Astrocyte (in vitro differentiated cells and primary cell): ENCODE data around the gene SMC3. TPM values are rescaled to one million over a fixed set of nuclear protein-coding genes. Genes with fewer than 3 reads are reported as not detected.
"Not testable (repeated sequence)": the region's sequence is repeated elsewhere in the genome, so short reads cannot be mapped to it uniquely, and the experiment has no call there.

Experiments used
- DNase-seq: peaks from one replicate; pipeline ENCODE4 v3.0.0-alpha.2; 2010; ENCODE audit warnings: low read depth
- FAIRE-seq: peaks from 2 replicates; lab custom pipeline; 2011; peaks lifted over from hg19 to GRCh38; lab: Jason Lieb, UNC
- H2AFZ ChIP-seq: 2 replicates; pipeline ENCODE4 v1.6.0; 2012; ENCODE audit warnings: low read depth, low read length, inconsistent platforms
- H3K27ac ChIP-seq: 2 replicates; pipeline ENCODE4 v1.5.1; 2011; ENCODE audit warnings: low read depth, low read length, inconsistent platforms
- H3K27me3 ChIP-seq: 2 replicates; pipeline ENCODE4 v1.6.0; 2011; ENCODE audit warnings: low read length, inconsistent platforms; ENCODE audit not compliant: insufficient read depth
- H3K36me3 ChIP-seq: 2 replicates; pipeline ENCODE4 v1.5.1; 2011; ENCODE audit warnings: low read length, inconsistent platforms; ENCODE audit not compliant: insufficient read depth
- H3K4me1 ChIP-seq: 2 replicates; pipeline ENCODE4 v1.5.1; 2011; ENCODE audit warnings: low read length, inconsistent platforms; ENCODE audit not compliant: insufficient read depth
- H3K4me2 ChIP-seq: 2 replicates; pipeline ENCODE4 v1.6.0; 2012; ENCODE audit warnings: low read length, inconsistent platforms
- H3K4me3 ChIP-seq: 2 replicates; pipeline ENCODE4 v1.5.1; 2011; ENCODE audit warnings: low read depth, mild to moderate bottlenecking, low read length, inconsistent platforms; ENCODE audit not compliant: insufficient read depth
- H3K79me2 ChIP-seq: 2 replicates; pipeline ENCODE4 v1.6.0; 2012; ENCODE audit warnings: mild to moderate bottlenecking, low read length, inconsistent platforms; ENCODE audit not compliant: insufficient read depth
- H3K9ac ChIP-seq: 2 replicates; pipeline ENCODE4 v1.6.0; 2012; ENCODE audit warnings: mild to moderate bottlenecking, low read length, inconsistent platforms
- H3K9me3 ChIP-seq: 2 replicates; pipeline ENCODE4 v1.5.1; 2012; ENCODE audit warnings: low read depth, mild to moderate bottlenecking, low read length, inconsistent platforms; ENCODE audit not compliant: insufficient read depth
- H4K20me1 ChIP-seq: 2 replicates; pipeline ENCODE4 v1.6.0; 2012; ENCODE audit warnings: low read length, inconsistent platforms; ENCODE audit not compliant: insufficient read depth
- H3K27ac Mint-ChIP-seq: one replicate; pipeline ENCODE4 v1.8.0; 2021; ENCODE audit warnings: mild to moderate bottlenecking, mixed read lengths; ENCODE audit not compliant: unreplicated experiment
- H3K27me3 Mint-ChIP-seq: one replicate; pipeline ENCODE4 v1.8.0; 2021; ENCODE audit warnings: low read depth, mixed read lengths; ENCODE audit not compliant: unreplicated experiment
- H3K36me3 Mint-ChIP-seq: one replicate; pipeline ENCODE4 v1.8.0; 2021; ENCODE audit warnings: low read depth, mixed read lengths; ENCODE audit not compliant: unreplicated experiment
- H3K4me1 Mint-ChIP-seq: one replicate; pipeline ENCODE4 v1.8.0; 2021; ENCODE audit warnings: low read depth, mixed read lengths; ENCODE audit not compliant: unreplicated experiment
- H3K4me3 Mint-ChIP-seq: one replicate; pipeline ENCODE4 v1.8.0; 2021; ENCODE audit warnings: mild to moderate bottlenecking, moderate library complexity, mixed read lengths; ENCODE audit not compliant: unreplicated experiment
- H3K9me3 Mint-ChIP-seq: one replicate; pipeline ENCODE4 v1.8.0; 2021; ENCODE audit warnings: mild to moderate bottlenecking, mixed read lengths; ENCODE audit not compliant: unreplicated experiment
- EZH2 ChIP-seq: IDR thresholded peaks from 2 replicates; pipeline ENCODE4 v1.6.1; 2012; ENCODE audit warnings: mild to moderate bottlenecking, low read length, inconsistent platforms; ENCODE audit not compliant: insufficient read depth
- total RNA-seq: library from RNA; stranded (reverse); gene quantifications from 2 replicates; pipeline ENCODE4 v1.2.1, GENCODE V29; 2021
- TF ChIP-seq, protein P1 (sequence below): IDR thresholded peaks from 2 replicates; pipeline ENCODE4 v1.5.1; 2011; ENCODE audit warnings: low read depth, mild to moderate bottlenecking, inconsistent platforms, low read length, moderate library complexity; ENCODE audit not compliant: insufficient read depth

The SMC3 gene
- total RNA-seq, 1 donor from 2014 or later: 27.2 TPM

DNA sequence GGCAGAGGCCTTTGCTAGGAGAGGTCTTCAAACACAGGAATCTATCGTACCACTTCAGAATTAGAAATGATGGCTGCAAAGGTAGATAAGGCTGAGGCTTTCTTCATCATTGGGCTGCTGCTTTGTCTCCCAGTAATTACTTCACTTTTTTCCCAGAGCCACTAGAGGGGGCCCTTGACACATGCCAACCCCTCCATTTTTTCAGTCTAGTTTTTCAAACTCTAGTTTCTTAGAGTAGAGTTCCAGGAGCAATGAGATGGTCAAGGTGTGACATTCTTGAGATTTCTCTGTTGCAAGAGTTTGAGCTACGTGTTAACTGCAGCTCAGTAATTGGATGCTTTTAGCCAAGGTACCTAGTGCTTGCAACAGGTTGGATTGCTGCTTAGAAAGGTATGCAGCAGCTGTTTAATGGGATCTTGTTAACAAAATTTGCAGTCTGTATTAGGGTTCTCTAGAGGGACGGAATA, 42.8 kb downstream of the SMC3 start:
- Histone ChIP-seq H3K27ac (no peak overlapping the region), H3K79me2 (no peaks in the 10 kb centered on the region), H3K36me3 (peaks cover 7% of the 10 kb centered on the region), H4K20me1 (no peaks in the 10 kb centered on the region), H3K4me3 (no peak overlapping the region), H3K27me3 (peaks cover 5% of the 10 kb centered on the region), H3K4me2 (no peak overlapping the region), H3K9me3 (no peaks in the 10 kb centered on the region), H2AFZ (no peak overlapping the region), H3K9ac (no peak overlapping the region), H3K4me1 (no peaks in the 10 kb centered on the region)
- peaks cover 29% of the 10 kb centered on the region for H3K27me3 Mint-ChIP-seq
- peaks cover 6% of the 10 kb centered on the region for H3K4me1 Mint-ChIP-seq
- TF ChIP-seq EZH2: no peak
- TF ChIP-seq, protein P1, sequence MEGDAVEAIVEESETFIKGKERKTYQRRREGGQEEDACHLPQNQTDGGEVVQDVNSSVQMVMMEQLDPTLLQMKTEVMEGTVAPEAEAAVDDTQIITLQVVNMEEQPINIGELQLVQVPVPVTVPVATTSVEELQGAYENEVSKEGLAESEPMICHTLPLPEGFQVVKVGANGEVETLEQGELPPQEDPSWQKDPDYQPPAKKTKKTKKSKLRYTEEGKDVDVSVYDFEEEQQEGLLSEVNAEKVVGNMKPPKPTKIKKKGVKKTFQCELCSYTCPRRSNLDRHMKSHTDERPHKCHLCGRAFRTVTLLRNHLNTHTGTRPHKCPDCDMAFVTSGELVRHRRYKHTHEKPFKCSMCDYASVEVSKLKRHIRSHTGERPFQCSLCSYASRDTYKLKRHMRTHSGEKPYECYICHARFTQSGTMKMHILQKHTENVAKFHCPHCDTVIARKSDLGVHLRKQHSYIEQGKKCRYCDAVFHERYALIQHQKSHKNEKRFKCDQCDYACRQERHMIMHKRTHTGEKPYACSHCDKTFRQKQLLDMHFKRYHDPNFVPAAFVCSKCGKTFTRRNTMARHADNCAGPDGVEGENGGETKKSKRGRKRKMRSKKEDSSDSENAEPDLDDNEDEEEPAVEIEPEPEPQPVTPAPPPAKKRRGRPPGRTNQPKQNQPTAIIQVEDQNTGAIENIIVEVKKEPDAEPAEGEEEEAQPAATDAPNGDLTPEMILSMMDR: peak; percentile 86
- no peaks in the 10 kb centered on the region for H3K36me3 Mint-ChIP-seq
- DNase-seq (peak; percentile 18), FAIRE-seq (peak; percentile 9)
- H3K4me3 Mint-ChIP-seq: no peak overlapping the region
- no peak overlapping the region for H3K27ac Mint-ChIP-seq
- peaks cover 2% of the 10 kb centered on the region for H3K9me3 Mint-ChIP-seq

DNA sequence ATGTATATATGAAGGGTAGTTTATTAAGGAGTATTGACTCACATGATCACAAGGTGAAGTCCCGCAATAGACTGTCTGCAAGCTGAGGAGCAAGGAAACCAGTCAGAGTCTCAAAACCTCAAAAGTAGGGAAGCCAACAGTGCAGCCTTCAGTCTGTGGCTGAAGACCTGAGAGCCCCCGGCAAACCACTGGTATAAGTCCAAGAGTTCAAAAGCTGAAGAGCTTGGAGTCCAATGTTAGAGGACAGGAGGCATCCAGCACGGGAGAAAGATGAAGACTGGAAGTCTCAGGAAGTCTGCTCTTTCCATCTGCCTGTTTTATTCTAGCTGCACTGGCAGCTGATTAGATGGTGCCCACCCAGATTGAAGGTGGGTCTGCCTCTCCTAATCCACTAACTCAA, 43.3 kb downstream of the SMC3 start:
- not testable (repeated sequence) for H3K27me3 ChIP-seq, H3K9me3 ChIP-seq, H4K20me1 ChIP-seq, H3K4me3 Mint-ChIP-seq, H3K4me3 ChIP-seq, H3K9ac ChIP-seq, H3K4me1 Mint-ChIP-seq, H3K27ac Mint-ChIP-seq, FAIRE-seq, H3K4me1 ChIP-seq, H3K27ac ChIP-seq, H3K79me2 ChIP-seq, DNase-seq, H3K36me3 Mint-ChIP-seq, H2AFZ ChIP-seq, H3K4me2 ChIP-seq, H3K36me3 ChIP-seq, H3K9me3 Mint-ChIP-seq
- peaks cover 32% of the 10 kb centered on the region for H3K27me3 Mint-ChIP-seq

DNA sequence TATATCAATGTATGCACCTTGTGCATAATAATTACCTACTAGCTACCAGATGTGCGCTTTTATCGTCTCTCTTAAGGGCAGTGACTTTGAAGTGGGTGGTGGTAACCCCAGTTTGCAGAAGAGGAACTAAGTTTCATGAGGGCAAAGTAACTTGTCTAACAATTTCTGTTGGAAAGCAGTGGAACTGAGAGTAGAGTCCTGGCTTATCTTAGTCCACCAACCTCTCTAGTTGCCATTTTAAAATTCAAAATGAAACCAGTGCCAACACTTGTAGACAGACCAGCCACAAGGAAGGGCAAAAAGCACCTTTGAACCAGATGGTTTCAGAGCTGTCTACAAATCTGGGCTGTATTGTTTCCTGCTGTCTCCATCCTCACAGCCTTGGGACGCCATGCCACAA, 44.6 kb downstream of the SMC3 start:
- H4K20me1 ChIP-seq: no peaks in the 10 kb centered on the region
- no peak overlapping the region for H3K27ac Mint-ChIP-seq
- no peak overlapping the region for H3K4me2 ChIP-seq
- no peak overlapping the region for H3K27ac ChIP-seq
- H3K9me3 ChIP-seq: no peaks in the 10 kb centered on the region
- H3K4me3 ChIP-seq: no peak overlapping the region
- peaks cover 32% of the 10 kb centered on the region for H3K27me3 Mint-ChIP-seq
- no peaks in the 10 kb centered on the region for H3K36me3 Mint-ChIP-seq
- H3K9me3 Mint-ChIP-seq: peaks cover 2% of the 10 kb centered on the region
- peaks cover 5% of the 10 kb centered on the region for H3K27me3 ChIP-seq
- FAIRE-seq (no peak), DNase-seq (no peak)
- H3K9ac ChIP-seq: no peak overlapping the region
- H3K4me1 Mint-ChIP-seq: peaks cover 9% of the 10 kb centered on the region
- no peak overlapping the region for H2AFZ ChIP-seq
- H3K4me3 Mint-ChIP-seq: no peak overlapping the region
- TF ChIP-seq, protein P1: no peak
- no peak for TF ChIP-seq EZH2
- no peaks in the 10 kb centered on the region for H3K79me2 ChIP-seq
- H3K36me3 ChIP-seq: no peaks in the 10 kb centered on the region
- H3K4me1 ChIP-seq: no peaks in the 10 kb centered on the region
